ENCODE measurements around the gene FAM120A.

Gene FAM120A

GRCh38 chr9:93606187-93606586, 154.7 kb downstream of the FAM120A start:
- H3K9me3 ChIP-seq (ENCODE audit: severe bottlenecking): no peaks in the 10 kb centered on the region
- no peak for TF ChIP-seq CTCF (IDR thresholded peaks at IDR 0.05; ENCODE audit: poor library complexity, severe bottlenecking)
- H3K4me3 ChIP-seq (ENCODE audit: severe bottlenecking): no peak overlapping the region
- H3K36me3 ChIP-seq (ENCODE audit: low read depth): no peaks in the 10 kb centered on the region
- ATAC-seq (ENCODE audit: low read depth) (no peak), DNase-seq (ENCODE audit: low spot score) (no peak)
- H3K27me3 ChIP-seq (ENCODE audit: insufficient read depth, poor library complexity, severe bottlenecking): no peaks in the 10 kb centered on the region
- H3K4me1 ChIP-seq (ENCODE audit: insufficient read depth, poor library complexity, severe bottlenecking): no peaks in the 10 kb centered on the region
- no peak overlapping the region for H3K27ac ChIP-seq (ENCODE audit: poor library complexity, severe bottlenecking)

GRCh38 chr9:93610206-93610605, 158.7 kb downstream of the FAM120A start:
- Histone ChIP-seq H3K27me3 (ENCODE audit: insufficient read depth, poor library complexity, severe bottlenecking) (no peaks in the 10 kb centered on the region), H3K4me1 (ENCODE audit: insufficient read depth, poor library complexity, severe bottlenecking) (peaks cover 9% of the 10 kb centered on the region), H3K4me3 (ENCODE audit: severe bottlenecking) (no peak overlapping the region), H3K36me3 (ENCODE audit: low read depth) (no peaks in the 10 kb centered on the region), H3K9me3 (ENCODE audit: severe bottlenecking) (no peaks in the 10 kb centered on the region), H3K27ac (ENCODE audit: poor library complexity, severe bottlenecking) (no peak overlapping the region)
- TF ChIP-seq CTCF (IDR thresholded peaks at IDR 0.05; ENCODE audit: poor library complexity, severe bottlenecking): no peak
- DNase-seq (ENCODE audit: low spot score) (no peak), ATAC-seq (ENCODE audit: low read depth) (no peak)

GRCh38 chr9:93612052-93612795, 160.7 kb downstream of the FAM120A start:
- TF ChIP-seq CTCF (IDR thresholded peaks at IDR 0.05; ENCODE audit: poor library complexity, severe bottlenecking): no peak

GRCh38 chr9:93612796-93613154, 161.3 kb downstream of the FAM120A start:
- H3K27ac ChIP-seq (ENCODE audit: poor library complexity, severe bottlenecking): no peak overlapping the region
- DNase-seq (ENCODE audit: low spot score) (no peak), ATAC-seq (ENCODE audit: low read depth) (peak; percentile 42; the same call in 2 of the 3 replicates)
- H3K4me3 ChIP-seq (ENCODE audit: severe bottlenecking): no peak overlapping the region
- peaks cover 9% of the 10 kb centered on the region for H3K4me1 ChIP-seq (ENCODE audit: insufficient read depth, poor library complexity, severe bottlenecking)
- no peak for TF ChIP-seq CTCF (IDR thresholded peaks at IDR 0.05; ENCODE audit: poor library complexity, severe bottlenecking)
- no peaks in the 10 kb centered on the region for H3K27me3 ChIP-seq (ENCODE audit: insufficient read depth, poor library complexity, severe bottlenecking)
- no peaks in the 10 kb centered on the region for H3K9me3 ChIP-seq (ENCODE audit: severe bottlenecking)
- H3K36me3 ChIP-seq (ENCODE audit: low read depth): no peaks in the 10 kb centered on the region

More at GRCh38 chr9:93612052-93612795, 160.7 kb downstream of the FAM120A start:
- no peaks in the 10 kb centered on the region for H3K36me3 ChIP-seq (ENCODE audit: low read depth)
- DNase-seq (ENCODE audit: low spot score) (no peak), ATAC-seq (ENCODE audit: low read depth) (peak; percentile 12; the same call in 1 of the 3 replicates)
- H3K27me3 ChIP-seq (ENCODE audit: insufficient read depth, poor library complexity, severe bottlenecking): no peaks in the 10 kb centered on the region
- H3K9me3 ChIP-seq (ENCODE audit: severe bottlenecking): no peaks in the 10 kb centered on the region
- H3K27ac ChIP-seq (ENCODE audit: poor library complexity, severe bottlenecking): no peak overlapping the region
- H3K4me1 ChIP-seq (ENCODE audit: insufficient read depth, poor library complexity, severe bottlenecking): peaks cover 9% of the 10 kb centered on the region
- H3K4me3 ChIP-seq (ENCODE audit: severe bottlenecking): no peak overlapping the region

GRCh38 chr9:93613174-93613573, 161.7 kb downstream of the FAM120A start:
- H3K27ac ChIP-seq (ENCODE audit: poor library complexity, severe bottlenecking): no peak overlapping the region
- peaks cover 9% of the 10 kb centered on the region for H3K4me1 ChIP-seq (ENCODE audit: insufficient read depth, poor library complexity, severe bottlenecking)
- no peaks in the 10 kb centered on the region for H3K36me3 ChIP-seq (ENCODE audit: low read depth)
- ATAC-seq (ENCODE audit: low read depth) (no peak), DNase-seq (ENCODE audit: low spot score) (no peak)
- no peak overlapping the region for H3K4me3 ChIP-seq (ENCODE audit: severe bottlenecking)
- H3K27me3 ChIP-seq (ENCODE audit: insufficient read depth, poor library complexity, severe bottlenecking): no peaks in the 10 kb centered on the region
- no peak for TF ChIP-seq CTCF (IDR thresholded peaks at IDR 0.05; ENCODE audit: poor library complexity, severe bottlenecking)
- H3K9me3 ChIP-seq (ENCODE audit: severe bottlenecking): no peaks in the 10 kb centered on the region

All from RWPE2 (cell line).